ENCODE measurements around the gene RECK.

RECK gene

GRCh38 chr9:36023260-36024048 lies 13.3 kb upstream of the RECK start:
- peak; percentile 31 to 50 for DNase-seq (ENCODE audit: low read depth in 2 of 2)

GRCh38 chr9:36025746-36026145 lies 11.0 kb upstream of the RECK start:
- no peak for DNase-seq (ENCODE audit: low read depth in 2 of 2)

GRCh38 chr9:36029202-36029601 lies 7.5 kb upstream of the RECK start:
- DNase-seq (ENCODE audit: low read depth in 2 of 2) = no peak

- no peak for DNase-seq (ENCODE audit: low read depth in 2 of 2)
Measured at GRCh38 chr9:36029765-36030528, 6.8 kb upstream of the RECK start.

GRCh38 chr9:36030871-36031270 lies 5.8 kb upstream of the RECK start:
- DNase-seq (ENCODE audit: low read depth in 2 of 2) = no peak

GRCh38 chr9:36031774-36032555 lies 4.7 kb upstream of the RECK start:
- DNase-seq (ENCODE audit: low read depth in 2 of 2) = no peak

- no peak for DNase-seq (ENCODE audit: low read depth in 2 of 2)
Measured at GRCh38 chr9:36033788-36034187, 2.9 kb upstream of the RECK start.

GRCh38 chr9:36034234-36034633 lies 2.5 kb upstream of the RECK start:
- DNase-seq (ENCODE audit: low read depth in 2 of 2) = no peak

- DNase-seq (ENCODE audit: low read depth in 2 of 2) = no peak
Measured at GRCh38 chr9:36035006-36035405, 1.7 kb upstream of the RECK start.

GRCh38 chr9:36036253-36036779 lies 397 bp upstream of the RECK start:
- no peak for DNase-seq (ENCODE audit: low read depth in 2 of 2)

- DNase-seq (ENCODE audit: low read depth in 2 of 2) = no peak
Measured at GRCh38 chr9:36037549-36038122, 923 bp downstream of the RECK start.

GRCh38 chr9:36039121-36039520 lies 2.4 kb downstream of the RECK start:
- DNase-seq (ENCODE audit: low read depth in 2 of 2) = no peak

GRCh38 chr9:36039696-36040095 lies 3.0 kb downstream of the RECK start:
- no peak for DNase-seq (ENCODE audit: low read depth in 2 of 2)

GRCh38 chr9:36040271-36040925 lies 3.7 kb downstream of the RECK start:
- DNase-seq (ENCODE audit: low read depth in 2 of 2) = no peak

GRCh38 chr9:36041506-36041905 lies 4.8 kb downstream of the RECK start:
- no peak for DNase-seq (ENCODE audit: low read depth in 2 of 2)

- DNase-seq (ENCODE audit: low read depth in 2 of 2) = no peak
Measured at GRCh38 chr9:36045610-36046009, 8.9 kb downstream of the RECK start.

GRCh38 chr9:36046923-36047322 lies 10.2 kb downstream of the RECK start:
- no peak for DNase-seq (ENCODE audit: low read depth in 2 of 2)

- no peak for DNase-seq (ENCODE audit: low read depth in 2 of 2)
Measured at GRCh38 chr9:36049408-36049807, 12.7 kb downstream of the RECK start.

- no peak for DNase-seq (ENCODE audit: low read depth in 2 of 2)
Measured at GRCh38 chr9:36050476-36050875, 13.8 kb downstream of the RECK start.

GRCh38 chr9:36051317-36051716 lies 14.6 kb downstream of the RECK start:
- no peak for DNase-seq (ENCODE audit: low read depth in 2 of 2)

- DNase-seq (ENCODE audit: low read depth in 2 of 2) = no peak
Measured at GRCh38 chr9:36053971-36054370, 17.3 kb downstream of the RECK start.

Measured in stimulated activated CD4-positive, alpha-beta T cell treated with anti-CD3 and anti-CD28 coated beads, Interleukin-15, amount 100 ng/mL, for 48 hours (primary cell).